DND-41 (cell line): Measurements from ENCODE around the gene ARAP1.

Source experiments
- EZH2 ChIP-seq: IDR thresholded peaks from 3 replicates; pipeline ENCODE4 v1.6.1; 2012; ENCODE audit warnings: borderline replicate concordance, low read depth, mild to moderate bottlenecking, moderate library complexity, low read length, inconsistent platforms; ENCODE audit not compliant: severe bottlenecking
- TF ChIP-seq, protein P1 (sequence below): IDR thresholded peaks from 2 replicates; pipeline ENCODE4 v1.5.1; 2012; ENCODE audit warnings: borderline replicate concordance, low read length, moderate library complexity, mild to moderate bottlenecking; ENCODE audit not compliant: poor library complexity, severe bottlenecking; ENCODE audit errors: extremely low read depth

DNA sequence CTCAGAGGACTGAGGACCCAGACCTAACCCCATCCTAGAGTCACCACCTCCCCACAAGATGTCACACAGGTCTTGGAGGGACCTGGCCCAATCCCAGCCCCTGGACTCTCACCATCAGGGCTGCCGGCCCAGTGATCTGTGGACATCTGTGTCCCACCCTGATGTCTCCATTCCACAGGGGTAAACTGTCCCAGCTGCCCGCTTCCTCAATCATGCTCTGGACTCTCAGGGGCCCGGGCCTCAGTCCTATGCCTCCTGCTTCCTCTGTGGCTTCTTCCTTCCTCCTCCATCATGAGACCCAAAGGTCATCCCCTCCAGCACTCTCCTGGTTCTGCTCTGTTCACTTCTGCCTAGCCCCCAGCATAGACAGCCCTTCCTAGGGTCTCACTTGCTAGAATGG, 32.2 kb downstream of the ARAP1 start:
- no peak for TF ChIP-seq EZH2
- TF ChIP-seq, protein P1, sequence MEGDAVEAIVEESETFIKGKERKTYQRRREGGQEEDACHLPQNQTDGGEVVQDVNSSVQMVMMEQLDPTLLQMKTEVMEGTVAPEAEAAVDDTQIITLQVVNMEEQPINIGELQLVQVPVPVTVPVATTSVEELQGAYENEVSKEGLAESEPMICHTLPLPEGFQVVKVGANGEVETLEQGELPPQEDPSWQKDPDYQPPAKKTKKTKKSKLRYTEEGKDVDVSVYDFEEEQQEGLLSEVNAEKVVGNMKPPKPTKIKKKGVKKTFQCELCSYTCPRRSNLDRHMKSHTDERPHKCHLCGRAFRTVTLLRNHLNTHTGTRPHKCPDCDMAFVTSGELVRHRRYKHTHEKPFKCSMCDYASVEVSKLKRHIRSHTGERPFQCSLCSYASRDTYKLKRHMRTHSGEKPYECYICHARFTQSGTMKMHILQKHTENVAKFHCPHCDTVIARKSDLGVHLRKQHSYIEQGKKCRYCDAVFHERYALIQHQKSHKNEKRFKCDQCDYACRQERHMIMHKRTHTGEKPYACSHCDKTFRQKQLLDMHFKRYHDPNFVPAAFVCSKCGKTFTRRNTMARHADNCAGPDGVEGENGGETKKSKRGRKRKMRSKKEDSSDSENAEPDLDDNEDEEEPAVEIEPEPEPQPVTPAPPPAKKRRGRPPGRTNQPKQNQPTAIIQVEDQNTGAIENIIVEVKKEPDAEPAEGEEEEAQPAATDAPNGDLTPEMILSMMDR = no peak
